Upper lobe of left lung (tissue), 6 donors: Measurements from ENCODE around the gene COL27A1. TPM values are rescaled to one million over a fixed set of nuclear protein-coding genes. Genes with fewer than 3 reads are reported as not detected.

ENCODE experiments used
- ATAC-seq, 2 donors: fragments of 200-7000 bp; cut with Tn5 transposase; one replicate each; pipeline ENCODE4 v1.9.1; 2022; ENCODE audit warnings: mild to moderate bottlenecking in 2 of 2, moderate library complexity in 2 of 2; ENCODE audit not compliant: low FRiP score in 2 of 2
- DNase-seq, 2 donors: peaks; one replicate each; pipeline ENCODE4 v3.0.0-alpha.2; 2019 to 2020
- H3K27ac ChIP-seq, 4 donors: fragments of 200-600 bp; sonication (generic); one replicate each; pipeline ENCODE4 v1.5.1; 2016 to 2019
- H3K27me3 ChIP-seq, 4 donors: fragments of 200-600 bp; sonication (generic); one replicate each; pipeline ENCODE4 v1.5.1; 2017 to 2019
- H3K36me3 ChIP-seq, 4 donors: fragments of 200-600 bp; sonication (generic); one replicate each; pipeline ENCODE4 v1.5.1; 2016 to 2019
- H3K4me1 ChIP-seq, 4 donors: fragments of 200-600 bp; sonication (generic); one replicate each; pipeline ENCODE4 v1.5.1; 2018 to 2019
- H3K4me3 ChIP-seq, 4 donors: fragments of 200-600 bp; sonication (generic); one replicate each; pipeline ENCODE4 v1.5.1; 2017 to 2019; ENCODE audit warnings: mild to moderate bottlenecking in 2 of 4, moderate library complexity in 1 of 4
- H3K9me3 ChIP-seq, 4 donors: fragments of 200-600 bp; sonication (generic); one replicate each; pipeline ENCODE4 v1.5.1; 2018 to 2019
- CTCF ChIP-seq, 6 experiments: fragments of 450-650 bp in 4 of 6; fragments of 200-600 bp in 2 of 6; sonication (generic) in 2 of 6; IDR thresholded peaks; one replicate each; pipeline ENCODE4 v1.5.1; 2016 to 2019; ENCODE audit warnings: antibody characterized with exemption in 6 of 6
- EP300 ChIP-seq, 4 donors: sonication (generic); formaldehyde crosslinking; IDR thresholded peaks; one replicate each; pipeline ENCODE4 v1.5.1; 2017; ENCODE audit warnings: antibody characterized with exemption in 4 of 4, control low read depth in 2 of 4
- POLR2A ChIP-seq, 4 donors: fragments of 450-650 bp; IDR thresholded peaks; one replicate each; pipeline ENCODE4 v1.5.1; 2016 to 2017; ENCODE audit warnings: antibody characterized with exemption in 4 of 4, mild to moderate bottlenecking in 2 of 4
- POLR2AphosphoS5 ChIP-seq, 2 donors: sonication (generic); formaldehyde crosslinking; IDR thresholded peaks; one replicate each; pipeline ENCODE4 v1.5.1; 2017; ENCODE audit warnings: antibody characterized with exemption in 2 of 2
- whole genome bisulfite sequencing, 2 donors: methylation state at CpG; one replicate each; pipeline ENCODE4 v1.1.5; 2017 to 2018; 5-methylcytosine and 5-hydroxymethylcytosine counted together
- total RNA-seq, 6 donors: library from RNA; depleted of rRNA in 4 of 6; stranded (reverse); fragments of >200 nt in 4 of 6; gene quantifications; one replicate each; pipeline versions ENCODE4 v1.1.0 to v1.2.1, GENCODE V29; 2016 to 2021
- donor health status: DM: no; HTN: no; CAD: no; lungs with moderate emphysema.
- donor health status: DM: no; HTN: yes; CAD: no; lungs with severe emphysema.

COL27A1 gene
- total RNA-seq, 6 donors from 2014 or later = 4.0 to 55.5 (median 9.2) TPM

GRCh38 chr9:114289571-114290481 is 134.5 kb downstream of the COL27A1 start:
- Histone ChIP-seq H3K4me3 (no peak overlapping the region), H3K27me3 (no peaks in the 10 kb centered on the region), H3K9me3 (peaks cover 0 to 6% (median 4%) of the 10 kb centered on the region in 4 donors), H3K4me1 (no peaks in the 10 kb centered on the region), H3K36me3 (peaks cover 0 to 5% (median 0%) of the 10 kb centered on the region in 4 donors), H3K27ac (no peak overlapping the region)
- DNase-seq (peak in 1 of 2 donors; percentile 17), ATAC-seq (no peak)
- TF ChIP-seq CTCF (IDR thresholded peaks at IDR 0.05) = no peak
- WGBS, 2 donors = 88 to 89% methylated on average over 8 to 13 of the region's 13 CpGs

GRCh38 chr9:114290561-114290986 is 135.2 kb downstream of the COL27A1 start:
- no peak for ATAC-seq
- 63 to 66% methylated on average over 7 of the region's 7 CpGs for WGBS, 2 donors

GRCh38 chr9:114291064-114291474 is 135.7 kb downstream of the COL27A1 start:
- peaks cover 0 to 5% (median 0%) of the 10 kb centered on the region in 4 donors for H3K36me3 ChIP-seq
- WGBS, 2 donors = 16 to 23% methylated on average over 9 to 12 of the region's 12 CpGs
- peak; percentile 32 to 67 for ATAC-seq

More at GRCh38 chr9:114290561-114290986, 135.2 kb downstream of the COL27A1 start:
- Histone ChIP-seq H3K27ac (no peak overlapping the region), H3K9me3 (peaks cover 0 to 8% (median 6%) of the 10 kb centered on the region in 4 donors), H3K36me3 (peaks cover 0 to 5% (median 0%) of the 10 kb centered on the region in 4 donors), H3K27me3 (no peaks in the 10 kb centered on the region), H3K4me1 (no peaks in the 10 kb centered on the region), H3K4me3 (no peak overlapping the region)
- TF ChIP-seq CTCF (IDR thresholded peaks at IDR 0.05) (no peak), POLR2AphosphoS5 (IDR thresholded peaks at IDR 0.05) (no peak), POLR2A (IDR thresholded peaks at IDR 0.05) (no peak), EP300 (IDR thresholded peaks at IDR 0.05) (no peak)
- DNase-seq = no peak

GRCh38 chr9:114291886-114292590 is 136.7 kb downstream of the COL27A1 start:
- WGBS, 2 donors = 87 to 90% methylated on average over 11 of the region's 11 CpGs
- H3K27me3 ChIP-seq = no peaks in the 10 kb centered on the region
- H3K36me3 ChIP-seq = peaks cover 0 to 5% (median 0%) of the 10 kb centered on the region in 4 donors
- H3K4me3 ChIP-seq = no peak overlapping the region
- DNase-seq (peak in 1 of 2 donors; percentile 4), ATAC-seq (no peak)
- no peak overlapping the region for H3K27ac ChIP-seq
- H3K9me3 ChIP-seq = peaks cover 0 to 10% (median 7%) of the 10 kb centered on the region in 4 donors
- H3K4me1 ChIP-seq = no peaks in the 10 kb centered on the region
- TF ChIP-seq EP300 (IDR thresholded peaks at IDR 0.05) (no peak), POLR2A (IDR thresholded peaks at IDR 0.05) (no peak), CTCF (IDR thresholded peaks at IDR 0.05) (no peak), POLR2AphosphoS5 (IDR thresholded peaks at IDR 0.05) (no peak)

More at GRCh38 chr9:114291064-114291474, 135.7 kb downstream of the COL27A1 start:
- Histone ChIP-seq H3K27ac (no peak overlapping the region), H3K27me3 (no peaks in the 10 kb centered on the region), H3K4me1 (no peaks in the 10 kb centered on the region), H3K9me3 (peaks cover 0 to 8% (median 6%) of the 10 kb centered on the region in 4 donors), H3K4me3 (no peak overlapping the region)
- DNase-seq = peak in 1 of 2 donors; percentile 73
- TF ChIP-seq CTCF (IDR thresholded peaks at IDR 0.05) (peak; percentile 76 to 94 (median 91)), EP300 (IDR thresholded peaks at IDR 0.05) (no peak)
